Stimulated activated CD4-positive, alpha-beta T cell treated with anti-CD3 and anti-CD28 coated beads, TNF-alpha, amount 100 ng/mL, for 4 hours (primary cell): ENCODE measurements around the gene ITGA1.
"Not testable (repeated sequence)": the region's sequence is repeated elsewhere in the genome, so short reads cannot be mapped to it uniquely, and the experiment has no call there.

Source experiments
- DNase-seq, 3 experiments: peaks; one replicate each; pipeline ENCODE4 v3.0.0-alpha.2; 2020; ENCODE audit warnings: low read depth in 3 of 3

ITGA1 gene

GRCh38 chr5:52800394-52801213 is 12.9 kb downstream of the ITGA1 start:
- peak; percentile 23 to 27 (median 24) for DNase-seq

GRCh38 chr5:52801329-52801728 is 13.6 kb downstream of the ITGA1 start:
- DNase-seq = no peak

GRCh38 chr5:52802272-52802973 is 14.7 kb downstream of the ITGA1 start:
- DNase-seq = no peak

GRCh38 chr5:52802974-52803336 is 15.2 kb downstream of the ITGA1 start:
- DNase-seq = no peak

GRCh38 chr5:52804387-52804791 is 16.7 kb downstream of the ITGA1 start:
- DNase-seq = no peak

GRCh38 chr5:52804981-52805380 is 17.3 kb downstream of the ITGA1 start:
- no peak for DNase-seq

- DNase-seq = no peak
Measured at GRCh38 chr5:52805615-52806014, 17.9 kb downstream of the ITGA1 start.

GRCh38 chr5:52807037-52807436 is 19.3 kb downstream of the ITGA1 start:
- DNase-seq = no peak

GRCh38 chr5:52807723-52808122 is 20.0 kb downstream of the ITGA1 start:
- no peak for DNase-seq

- DNase-seq = no peak
Measured at GRCh38 chr5:52808316-52808901, 20.7 kb downstream of the ITGA1 start.

GRCh38 chr5:52809884-52810283 is 22.2 kb downstream of the ITGA1 start:
- no peak for DNase-seq

GRCh38 chr5:52810426-52810825 is 22.7 kb downstream of the ITGA1 start:
- DNase-seq = no peak

- no peak for DNase-seq
Measured at GRCh38 chr5:52811067-52811749, 23.5 kb downstream of the ITGA1 start.

- no peak for DNase-seq
Measured at GRCh38 chr5:52814352-52815148, 26.8 kb downstream of the ITGA1 start.

GRCh38 chr5:52817818-52818217 is 30.1 kb downstream of the ITGA1 start:
- no peak for DNase-seq

GRCh38 chr5:52818360-52818759 is 30.6 kb downstream of the ITGA1 start:
- no peak for DNase-seq

GRCh38 chr5:52818807-52819206 is 31.1 kb downstream of the ITGA1 start:
- not testable (repeated sequence) for DNase-seq

- no peak for DNase-seq
Measured at GRCh38 chr5:52821901-52822300, 34.2 kb downstream of the ITGA1 start.

- no peak for DNase-seq
Measured at GRCh38 chr5:52822437-52822836, 34.7 kb downstream of the ITGA1 start.

- DNase-seq = no peak
Measured at GRCh38 chr5:52824827-52825226, 37.1 kb downstream of the ITGA1 start.

- DNase-seq = no peak
Measured at GRCh38 chr5:52825826-52826225, 38.1 kb downstream of the ITGA1 start.
